Suprapubic skin (tissue), 3 donors: ENCODE results near the gene DVL1.
A peak's percentile ranks its signal among the peaks of the same experiment; 100 is the strongest.

Experiments
- CTCF ChIP-seq, 2 donors: fragments of 200-600 bp in 1 of 2; fragments of 450-650 bp in 1 of 2; sonication (generic) in 1 of 2; IDR thresholded peaks; one replicate each; pipeline ENCODE4 v1.5.1; 2016 to 2019; ENCODE audit warnings: antibody characterized with exemption in 2 of 2, mild to moderate bottlenecking in 1 of 2, moderate library complexity in 1 of 2
- EP300 ChIP-seq: sonication (generic); formaldehyde crosslinking; IDR thresholded peaks from one replicate; pipeline ENCODE4 v1.6.1; 2017; ENCODE audit warnings: antibody characterized with exemption
- POLR2A ChIP-seq, 2 donors: fragments of 450-650 bp; IDR thresholded peaks; one replicate each; pipeline ENCODE4 v1.6.1; 2017; ENCODE audit warnings: antibody characterized with exemption in 2 of 2, mild to moderate bottlenecking in 2 of 2, moderate library complexity in 2 of 2

GRCh38 chr1:1307261-1307922 is 41.8 kb downstream of the DVL1 start:
- TF ChIP-seq CTCF (IDR thresholded peaks at IDR 0.05): no peak
- TF ChIP-seq POLR2A (IDR thresholded peaks at IDR 0.05): peak in 1 of 2 donors; percentile 26
- TF ChIP-seq EP300: no peak
